Retina (tissue), 1 donor: ENCODE results near the gene SFTA2.
"Not testable (repeated sequence)": the region's sequence is repeated elsewhere in the genome, so short reads cannot be mapped to it uniquely, and the experiment has no call there.

Experiments
- DNase-seq: peaks from one replicate; pipeline ENCODE4 v3.0.0-alpha.2; 2016

Gene SFTA2

GRCh38 chr6:30942338-30943060 is 10.5 kb upstream of the SFTA2 start:
- DNase-seq, result peak; percentile 61

- DNase-seq, result no peak
These were observed 8.5 kb upstream of the SFTA2 start, which contains the start of gene MUCL3 for GRCh38 chr6:30940361-30940986. MUCL3 (plus strand) TSS chr6:30940973; CDS start chr6:30941000, 27 bp downstream.

- no peak for DNase-seq
These were observed 7.5 kb upstream of the SFTA2 start for GRCh38 chr6:30939473-30939872.

- DNase-seq, result no peak
These were observed 6.8 kb upstream of the SFTA2 start for GRCh38 chr6:30938730-30939129.

- no peak for DNase-seq
These were observed 5.3 kb upstream of the SFTA2 start for GRCh38 chr6:30937265-30937664.

- DNase-seq, result no peak
These were observed 3.0 kb upstream of the SFTA2 start for GRCh38 chr6:30935018-30935417.

GRCh38 chr6:30932665-30933365 is 845 bp upstream of the SFTA2 start:
- DNase-seq, result no peak

GRCh38 chr6:30931272-30931671 is 698 bp downstream of the SFTA2 start:
- no peak for DNase-seq

- DNase-seq, result no peak
These were observed 1.5 kb downstream of the SFTA2 start for GRCh38 chr6:30930506-30930905.

GRCh38 chr6:30928677-30929076 is 3.3 kb downstream of the SFTA2 start:
- DNase-seq, result no peak

GRCh38 chr6:30927080-30927479 is 4.9 kb downstream of the SFTA2 start:
- DNase-seq, result not testable (repeated sequence)

- no peak for DNase-seq
These were observed 5.3 kb downstream of the SFTA2 start for GRCh38 chr6:30926644-30927043.

- DNase-seq, result not testable (repeated sequence)
These were observed 7.8 kb downstream of the SFTA2 start for GRCh38 chr6:30924040-30924627.

GRCh38 chr6:30922447-30922852 is 9.5 kb downstream of the SFTA2 start:
- DNase-seq, result no peak

GRCh38 chr6:30918670-30919069 is 13.3 kb downstream of the SFTA2 start:
- DNase-seq, result no peak

- no peak for DNase-seq
These were observed 14.5 kb downstream of the SFTA2 start for GRCh38 chr6:30917487-30917886.

- DNase-seq, result no peak
These were observed 14.9 kb downstream of the SFTA2 start for GRCh38 chr6:30917041-30917440.

GRCh38 chr6:30915591-30915946 is 16.4 kb downstream of the SFTA2 start:
- peak; percentile 66 for DNase-seq

GRCh38 chr6:30914854-30915590 is 16.9 kb downstream of the SFTA2 start:
- peak; percentile 43 for DNase-seq

GRCh38 chr6:30914076-30914853 is 17.7 kb downstream of the SFTA2 start, which contains the start of gene VARS2:
VARS2 (plus strand) TSS chr6:30914238; CDS start chr6:30914837, 599 bp downstream.
- peak; percentile 96 for DNase-seq

GRCh38 chr6:30913721-30914075 is 18.3 kb downstream of the SFTA2 start:
- no peak for DNase-seq
